HG03469 (cell line): Measurements from ENCODE around the gene EIF5.

Experiments used
- ATAC-seq: cut with Tn5 transposase; IDR thresholded peaks from one replicate; pipeline ENCODE4 v1.9.1; 2021; ENCODE audit warnings: mild to moderate bottlenecking, moderate library complexity, moderate number of reproducible peaks; ENCODE audit not compliant: unreplicated experiment

Gene EIF5

DNA sequence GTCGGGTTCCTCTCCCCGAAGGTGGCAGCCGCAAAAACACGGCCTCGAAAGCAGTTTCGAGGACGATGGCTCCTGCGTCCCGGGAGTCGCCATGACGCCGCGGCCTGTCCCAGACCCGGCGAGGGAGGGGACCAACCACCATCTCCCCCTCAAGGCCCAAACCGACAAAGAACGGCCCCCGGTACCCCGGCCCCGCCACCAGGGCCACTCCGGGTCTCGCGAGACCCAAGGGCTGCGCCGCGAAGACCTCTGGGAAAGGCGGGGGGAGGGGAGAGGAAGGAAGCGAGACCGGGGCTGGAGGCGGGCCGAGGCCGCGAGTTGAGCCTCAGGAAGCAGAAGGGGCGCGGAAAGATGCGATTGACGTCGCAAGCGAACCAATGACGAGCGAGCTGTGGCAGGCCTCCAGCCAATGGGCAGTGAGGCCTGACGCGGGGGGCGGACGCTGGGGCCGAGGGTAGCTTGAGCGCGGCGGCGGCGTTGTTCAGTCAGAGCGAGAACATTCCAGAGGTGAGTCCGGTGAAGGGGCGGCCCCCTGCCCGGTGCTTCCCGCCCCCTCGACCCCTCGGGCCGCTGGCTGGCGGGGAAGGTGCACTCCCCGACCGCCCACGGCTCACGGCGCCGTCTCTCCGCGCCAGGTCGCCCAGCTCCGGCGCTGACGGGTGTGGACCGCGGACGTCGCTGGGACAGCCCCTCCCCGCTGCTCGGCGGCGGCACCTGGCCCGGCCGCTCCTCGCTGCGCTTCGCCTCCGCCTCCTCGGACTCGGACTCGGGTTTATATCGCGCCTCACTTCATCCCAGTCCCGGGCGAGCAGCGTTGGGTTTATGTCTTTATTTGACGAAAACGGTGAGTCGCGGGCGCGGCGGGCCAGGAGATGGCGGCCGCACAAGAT lies at the start of gene EIF5:
TSS of gene EIF5 (plus strand) at position 484 of the 890 bp plus-strand sequence. CDS start 1,624 bp downstream, outside the sequence.
- ATAC-seq = peak; percentile 80

DNA sequence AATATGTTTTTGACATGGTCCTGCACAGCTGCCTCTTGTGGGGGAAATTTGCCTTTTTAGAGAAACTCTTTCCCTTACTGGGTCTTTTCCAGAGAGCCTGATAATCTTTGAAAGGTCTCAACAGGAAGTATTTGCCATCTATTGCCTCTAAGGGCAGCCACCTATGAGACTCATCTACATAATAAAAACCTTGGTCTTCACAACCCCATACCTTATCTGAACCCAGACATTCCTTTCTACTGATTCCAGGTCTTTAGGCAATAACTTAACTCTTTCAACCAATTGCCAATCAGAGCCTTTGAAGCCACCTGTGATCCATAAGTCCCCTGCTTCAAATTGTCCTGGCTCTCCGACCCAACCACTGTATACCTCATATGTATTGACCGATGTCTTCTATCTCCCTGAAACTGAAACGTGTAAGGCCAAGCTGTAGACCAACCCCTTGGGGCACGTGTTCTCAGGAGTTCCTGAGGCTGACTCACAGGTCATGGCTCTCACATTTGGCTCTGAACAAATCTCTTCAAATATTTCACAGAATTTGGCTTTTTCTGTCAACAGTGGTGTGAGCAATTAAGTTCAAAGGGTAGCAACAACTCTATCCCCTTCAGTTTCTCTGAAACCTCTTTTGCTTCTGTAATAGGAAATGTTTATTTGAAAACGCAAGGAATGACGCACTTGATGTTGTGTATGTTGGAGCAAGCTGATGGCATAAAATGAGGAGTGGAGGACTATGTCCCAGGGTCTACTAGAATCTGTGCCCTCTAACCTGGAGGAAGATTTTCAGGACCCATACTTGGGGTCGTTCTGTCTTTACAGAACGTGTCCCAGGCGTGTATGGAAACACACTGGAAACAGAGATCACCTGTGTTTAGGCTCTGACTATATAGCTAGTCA lies 49.2 kb upstream of the EIF5 start:
- ATAC-seq = no peak

DNA sequence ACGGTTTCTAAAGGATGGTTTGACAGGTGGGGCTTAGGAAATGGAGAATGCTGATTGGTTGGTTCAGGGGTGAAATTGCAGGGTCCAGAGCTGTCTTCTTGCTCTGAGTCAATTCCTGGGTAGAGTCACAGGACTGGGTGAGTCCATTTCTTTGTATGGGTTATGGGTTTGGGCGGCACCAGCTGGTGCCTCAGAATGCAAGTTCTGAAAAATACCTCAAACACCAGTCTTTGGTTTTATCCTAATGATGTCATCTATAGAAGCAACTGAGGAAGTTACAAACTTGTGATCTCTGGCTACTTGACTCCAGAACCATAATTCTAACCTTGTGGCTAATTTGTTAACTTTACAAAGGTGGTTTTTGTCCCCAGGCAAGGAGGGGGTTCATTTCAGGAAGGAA lies 47.6 kb upstream of the EIF5 start:
- ATAC-seq = no peak

- no peak for ATAC-seq
Observed at GRCh38 chr14:103286968-103287850, 46.8 kb upstream of the EIF5 start.

- ATAC-seq = no peak
Observed at GRCh38 chr14:103288076-103288766, 45.8 kb upstream of the EIF5 start.

- ATAC-seq = no peak
Observed at GRCh38 chr14:103290056-103290455, 44.0 kb upstream of the EIF5 start.

GRCh38 chr14:103290494-103290893 lies 43.5 kb upstream of the EIF5 start:
- no peak for ATAC-seq

GRCh38 chr14:103290961-103291360 lies 43.1 kb upstream of the EIF5 start:
- no peak for ATAC-seq

- no peak for ATAC-seq
Observed at GRCh38 chr14:103292426-103293374, 41.3 kb upstream of the EIF5 start.

GRCh38 chr14:103293465-103293864 lies 40.6 kb upstream of the EIF5 start:
- no peak for ATAC-seq

GRCh38 chr14:103294091-103294490 lies 39.9 kb upstream of the EIF5 start:
- no peak for ATAC-seq

GRCh38 chr14:103296007-103296406 lies 38.0 kb upstream of the EIF5 start:
- no peak for ATAC-seq

DNA sequence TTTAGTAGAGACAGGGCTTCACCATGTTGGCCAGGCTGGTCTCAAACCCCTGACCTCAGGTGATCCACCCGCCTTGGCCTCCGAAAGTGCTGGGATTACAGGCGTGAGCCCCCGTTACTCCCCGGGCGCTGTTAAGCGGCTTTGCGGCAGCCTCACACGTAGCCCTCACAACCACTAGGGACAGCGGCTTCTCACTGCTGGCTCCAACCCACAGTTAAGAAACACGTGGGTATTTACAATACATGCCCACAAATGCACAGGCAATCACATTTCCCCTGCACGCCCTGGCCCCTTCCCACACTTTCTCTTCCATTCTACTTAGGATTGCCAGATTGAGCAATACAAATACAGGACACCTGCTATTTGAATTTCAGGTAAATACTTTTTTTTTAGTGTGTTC lies 37.0 kb upstream of the EIF5 start:
- ATAC-seq = no peak

GRCh38 chr14:103298620-103299019 lies 35.4 kb upstream of the EIF5 start:
- ATAC-seq = no peak

DNA sequence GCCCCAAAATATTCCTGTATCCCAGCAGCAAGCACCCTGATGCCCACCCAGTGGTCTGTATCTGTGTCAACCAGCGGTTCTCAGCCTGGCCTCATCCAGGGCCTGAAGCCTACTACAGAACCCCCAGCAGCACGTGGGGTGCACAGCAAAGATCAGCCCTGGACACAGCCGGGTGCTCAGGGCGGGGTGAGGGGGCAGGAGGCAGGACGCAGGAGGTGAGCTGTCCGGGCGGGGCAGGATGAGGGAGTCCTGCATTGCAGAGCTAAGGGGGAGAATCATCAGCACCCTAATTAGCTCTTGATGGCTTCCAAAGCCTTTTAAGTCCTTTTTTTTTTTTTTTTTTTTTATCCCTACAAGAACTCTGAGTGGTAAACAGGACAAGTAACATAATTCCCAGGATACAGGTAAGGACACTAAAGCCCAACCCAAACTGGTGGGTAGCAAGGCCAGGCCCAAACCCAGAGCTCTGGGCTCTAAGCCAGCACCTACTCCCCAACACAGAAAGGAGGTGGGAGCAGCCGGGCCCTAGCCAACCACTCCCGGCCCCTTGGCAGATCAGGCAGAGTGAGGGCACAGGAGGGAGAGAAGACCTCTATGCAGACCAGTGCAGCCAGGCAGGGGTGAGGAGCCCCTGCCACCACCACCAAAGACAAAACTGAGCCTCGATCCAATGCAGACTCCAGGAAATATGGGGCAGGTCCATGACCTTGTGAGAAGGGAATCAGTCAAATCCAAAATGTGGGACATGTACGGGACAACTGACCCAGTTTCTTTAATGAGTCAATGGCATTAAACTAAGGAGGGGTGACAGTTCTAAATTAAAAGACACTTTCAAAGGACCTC lies 32.3 kb upstream of the EIF5 start:
- no peak for ATAC-seq

DNA sequence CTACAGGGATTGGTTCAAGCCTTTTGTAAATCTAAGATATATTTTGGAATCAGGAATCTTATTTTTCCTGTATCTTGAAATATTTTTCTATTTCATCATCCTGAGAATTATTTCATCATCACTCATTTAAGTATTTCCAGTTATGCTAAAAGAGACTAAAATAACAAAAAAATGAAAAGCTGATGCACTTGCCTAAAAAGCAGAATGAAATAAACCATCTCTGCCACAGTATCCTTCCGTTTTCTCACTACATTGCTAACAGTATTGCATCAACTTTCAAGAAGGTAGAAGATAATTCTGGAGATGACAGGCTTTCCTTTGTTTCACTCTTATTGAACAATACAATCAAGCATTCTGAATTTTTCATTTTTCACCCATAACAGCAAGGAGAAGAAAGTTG lies 31.1 kb upstream of the EIF5 start:
- ATAC-seq = no peak

- no peak for ATAC-seq
Observed at GRCh38 chr14:103304706-103305105, 29.3 kb upstream of the EIF5 start.
